Stimulated activated CD8-positive, alpha-beta memory T cell treated with anti-CD3 and anti-CD28 coated beads, Interleukin-15, amount 100 ng/mL, for 4 hours (primary cell): ENCODE results near the gene OGDHL.
"Not testable (repeated sequence)": the region's sequence is repeated elsewhere in the genome, so short reads cannot be mapped to it uniquely, and the experiment has no call there.

Experiments
- DNase-seq, 2 donors: peaks; one replicate each; pipeline ENCODE4 v3.0.0-alpha.2; 2020; ENCODE audit warnings: low read depth in 2 of 2

The OGDHL gene

GRCh38 chr10:49756641-49757040, 5.5 kb downstream of the OGDHL start:
- no peak for DNase-seq

- DNase-seq, result no peak
Observed at GRCh38 chr10:49756031-49756430, 6.1 kb downstream of the OGDHL start.

- not testable (repeated sequence) for DNase-seq
Observed at GRCh38 chr10:49754951-49755350, 7.2 kb downstream of the OGDHL start.

GRCh38 chr10:49752584-49752983, 9.5 kb downstream of the OGDHL start:
- DNase-seq, result no peak

DNA sequence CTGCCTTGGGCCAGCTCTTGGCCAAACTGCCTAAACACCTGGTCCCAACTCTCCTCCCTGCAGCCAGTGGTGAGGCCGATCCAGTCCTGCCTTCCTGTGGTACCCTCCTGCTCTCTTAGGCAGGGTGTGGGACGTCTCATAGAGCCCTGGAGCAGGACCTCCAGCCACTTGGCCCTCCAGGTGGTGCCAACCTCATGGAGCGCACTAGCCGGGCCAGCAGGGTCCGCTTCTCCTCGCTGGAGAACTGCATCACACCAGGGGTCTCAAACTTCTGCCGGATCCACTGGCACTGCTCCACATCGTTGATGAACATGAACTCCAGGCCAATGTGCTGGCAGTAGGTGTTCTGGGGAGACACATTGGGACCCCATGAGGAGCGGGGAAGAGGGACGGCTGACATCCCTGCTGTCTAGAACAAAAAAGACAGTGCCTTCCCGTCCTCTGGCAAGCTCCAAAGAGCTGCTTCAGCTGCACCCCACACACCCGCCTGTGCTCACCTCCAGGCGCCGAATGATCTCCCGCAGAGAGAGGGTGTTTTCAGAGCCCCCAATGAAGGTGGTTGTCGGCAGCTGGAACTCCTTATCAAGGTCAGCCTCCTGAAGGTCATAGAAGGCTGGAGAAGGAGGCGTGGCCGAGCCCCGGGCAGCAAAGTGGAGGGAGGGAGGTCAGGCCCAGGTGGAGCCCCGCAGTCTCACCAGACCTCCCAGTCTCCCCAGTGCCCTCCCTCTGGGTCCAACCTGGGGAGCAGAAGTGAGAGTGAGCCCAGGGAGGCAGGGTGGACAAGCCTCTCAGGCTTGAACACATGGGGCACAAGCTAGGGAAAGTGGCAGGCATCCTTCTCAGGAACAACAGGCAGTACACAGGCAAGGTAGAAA, 10.2 kb downstream of the OGDHL start:
- DNase-seq, result no peak

DNA sequence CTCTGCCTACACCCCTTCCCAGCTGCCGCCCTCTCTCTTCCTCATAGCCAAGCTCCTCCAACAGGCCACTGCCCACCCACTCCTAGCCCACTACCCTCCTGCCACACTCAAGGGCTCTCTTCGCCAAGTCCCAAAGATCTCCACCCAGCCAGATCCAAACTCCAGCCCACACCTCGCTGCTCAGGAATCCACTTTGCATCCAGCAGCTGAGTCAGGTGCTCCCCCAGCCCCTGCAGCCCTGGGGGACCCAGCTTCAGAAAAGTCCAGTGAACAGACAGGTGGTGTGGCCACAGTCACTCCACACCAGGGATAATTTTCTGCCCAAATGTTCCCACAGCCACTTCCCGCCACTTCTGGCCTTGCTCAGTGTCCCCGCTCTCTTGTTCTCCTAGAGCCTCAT, 10.9 kb downstream of the OGDHL start:
- DNase-seq, result no peak

GRCh38 chr10:49750546-49750945, 11.6 kb downstream of the OGDHL start:
- DNase-seq, result no peak

DNA sequence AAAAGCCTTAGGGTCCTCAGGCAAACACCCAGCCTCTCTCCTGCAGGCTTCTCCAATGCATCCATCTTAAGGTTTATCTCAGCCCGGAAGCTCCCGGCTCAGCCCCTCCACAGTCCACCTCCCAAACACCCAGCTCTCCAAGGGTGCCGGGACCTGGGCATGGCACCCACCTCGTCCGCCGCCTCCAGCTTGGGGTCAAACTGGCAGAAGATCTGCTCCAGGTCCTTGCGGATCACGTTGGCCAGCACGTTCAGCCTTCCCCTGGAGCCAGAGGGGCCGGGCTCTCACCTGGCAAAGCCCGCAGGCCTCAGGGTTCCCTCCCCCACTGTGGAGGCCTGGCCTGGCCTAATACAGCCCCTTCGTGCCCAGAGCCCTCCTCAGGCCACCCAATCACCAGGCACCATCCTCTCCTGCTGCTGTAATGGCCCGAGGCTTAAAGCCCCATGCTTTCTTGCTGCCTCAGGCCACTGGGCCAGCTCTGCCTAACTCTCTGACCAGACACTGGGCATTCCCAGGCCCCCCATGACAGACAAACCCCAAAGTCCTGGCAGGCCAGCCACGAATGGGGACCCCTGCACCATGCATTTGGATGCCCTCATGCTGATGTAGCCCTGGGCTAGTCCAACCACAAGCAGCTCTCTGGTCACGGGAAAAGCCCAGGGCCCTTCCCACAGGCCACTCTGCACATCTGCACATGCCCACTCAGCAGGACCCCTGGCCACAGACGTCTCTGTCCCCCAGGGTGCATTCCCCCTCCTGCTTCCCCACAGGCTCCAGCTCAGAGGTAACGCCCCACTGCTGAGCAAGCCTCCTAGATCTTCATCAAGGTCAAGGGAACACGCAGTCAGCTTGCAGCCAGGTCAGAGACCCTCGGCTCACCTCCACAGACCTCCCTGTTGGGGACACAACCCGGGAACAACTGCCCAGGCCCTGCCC, 12.3 kb downstream of the OGDHL start:
- DNase-seq, result no peak

DNA sequence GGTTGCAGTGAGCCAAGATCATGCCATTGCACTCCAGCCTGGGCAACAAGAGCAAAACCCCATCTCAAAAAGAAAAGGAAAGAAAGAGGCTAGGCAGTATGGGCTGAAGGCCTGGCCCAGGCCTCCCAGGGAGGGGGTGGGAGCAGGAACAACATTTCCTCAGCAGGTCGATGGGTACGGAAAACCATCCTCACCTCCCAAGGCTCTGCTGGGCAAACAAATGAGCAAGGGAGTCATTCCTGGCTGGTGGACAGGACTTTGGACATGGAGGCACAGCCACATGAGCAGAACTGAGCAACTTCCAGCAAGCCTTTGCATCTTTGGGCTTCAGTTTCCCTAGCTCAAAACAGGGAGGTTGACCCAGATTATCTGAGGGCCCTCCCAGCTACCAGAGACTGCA, 13.0 kb downstream of the OGDHL start:
- no peak for DNase-seq

DNA sequence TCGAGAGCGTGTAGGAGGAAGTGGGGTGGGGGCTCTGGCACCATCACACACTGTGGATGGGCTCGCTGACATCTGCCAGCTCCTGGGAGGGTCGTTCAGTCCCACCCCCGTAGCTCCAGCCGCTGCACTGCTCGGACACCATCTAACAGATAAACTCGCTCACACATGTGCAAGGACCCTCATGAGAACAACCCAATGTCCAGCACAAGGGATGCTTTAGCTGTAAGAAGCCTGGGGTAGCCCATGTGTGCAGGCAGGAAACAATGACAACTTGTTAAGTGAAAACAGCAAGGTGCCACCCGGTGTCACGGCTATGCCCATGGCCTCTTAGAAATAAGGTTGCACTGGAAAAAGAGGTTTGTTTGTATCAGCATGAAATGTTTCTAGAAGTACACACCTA, 14.1 kb downstream of the OGDHL start:
- no peak for DNase-seq

- no peak for DNase-seq
Observed at GRCh38 chr10:49747303-49747646, 14.8 kb downstream of the OGDHL start.

DNA sequence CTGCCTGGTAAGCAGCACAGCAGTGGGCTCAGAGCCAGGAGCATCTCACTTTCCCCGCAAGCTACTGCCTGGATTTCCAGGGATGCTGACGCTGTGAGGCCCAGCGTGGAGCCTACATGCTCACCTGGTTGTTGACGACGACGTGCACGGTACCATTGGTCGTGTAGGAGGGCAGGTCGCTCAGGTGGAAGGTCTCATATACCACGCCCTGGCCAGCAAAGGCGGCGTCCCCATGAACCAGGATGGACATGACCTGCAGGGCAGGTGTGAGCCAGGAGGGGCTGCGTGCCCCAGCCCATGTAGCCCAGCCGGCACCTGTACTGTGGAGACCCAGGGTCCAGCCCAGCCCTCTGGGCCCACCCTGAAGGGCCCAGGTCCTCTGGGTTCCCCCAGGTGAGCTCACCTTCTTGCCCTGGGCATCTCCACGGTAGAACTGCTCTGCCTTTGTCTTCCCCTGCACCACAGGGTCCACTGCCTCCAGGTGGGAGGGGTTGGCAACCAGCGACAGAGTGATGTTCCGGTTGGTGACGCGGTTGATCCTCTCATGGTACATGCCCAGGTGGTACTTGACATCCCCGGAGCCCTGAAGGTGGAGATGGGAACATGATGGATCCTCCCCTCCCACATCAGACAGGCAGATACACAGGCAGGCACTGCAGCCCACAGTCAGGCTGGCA, 15.4 kb downstream of the OGDHL start:
- DNase-seq, result no peak

GRCh38 chr10:49745756-49746155, 16.4 kb downstream of the OGDHL start:
- DNase-seq, result no peak

DNA sequence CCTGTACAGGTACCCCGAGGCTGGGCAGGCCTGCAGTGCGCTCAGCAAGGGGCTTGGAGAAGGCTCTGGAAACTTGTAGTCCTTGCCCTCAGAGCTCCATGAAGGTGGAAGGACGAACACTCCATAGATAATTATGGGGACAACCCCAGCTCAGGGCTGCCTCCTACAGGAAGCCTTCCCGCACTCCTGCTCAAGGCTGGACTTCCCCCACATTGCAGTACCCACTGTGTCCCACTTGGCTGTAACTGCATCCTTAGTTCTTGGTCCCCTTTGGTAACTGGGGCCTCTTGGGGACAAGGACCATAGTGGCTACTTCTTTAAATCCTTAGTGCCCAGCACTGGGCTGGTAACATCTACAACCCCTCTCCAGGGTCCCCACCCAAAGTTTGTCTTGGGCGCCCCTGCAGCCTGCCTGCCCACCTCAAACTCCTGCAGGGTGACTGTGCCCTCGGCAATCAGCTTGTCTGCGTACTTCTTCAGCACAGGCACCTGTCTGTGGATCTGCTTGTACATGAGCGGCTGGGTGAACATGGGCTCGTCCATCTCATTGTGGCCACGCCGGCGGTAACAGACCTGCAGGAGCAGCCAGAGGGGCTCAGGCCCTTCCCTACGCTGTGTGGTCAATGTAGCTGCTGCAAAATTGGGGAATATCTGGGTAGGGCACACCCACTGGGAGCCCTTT, 17.1 kb downstream of the OGDHL start:
- DNase-seq, result no peak

DNA sequence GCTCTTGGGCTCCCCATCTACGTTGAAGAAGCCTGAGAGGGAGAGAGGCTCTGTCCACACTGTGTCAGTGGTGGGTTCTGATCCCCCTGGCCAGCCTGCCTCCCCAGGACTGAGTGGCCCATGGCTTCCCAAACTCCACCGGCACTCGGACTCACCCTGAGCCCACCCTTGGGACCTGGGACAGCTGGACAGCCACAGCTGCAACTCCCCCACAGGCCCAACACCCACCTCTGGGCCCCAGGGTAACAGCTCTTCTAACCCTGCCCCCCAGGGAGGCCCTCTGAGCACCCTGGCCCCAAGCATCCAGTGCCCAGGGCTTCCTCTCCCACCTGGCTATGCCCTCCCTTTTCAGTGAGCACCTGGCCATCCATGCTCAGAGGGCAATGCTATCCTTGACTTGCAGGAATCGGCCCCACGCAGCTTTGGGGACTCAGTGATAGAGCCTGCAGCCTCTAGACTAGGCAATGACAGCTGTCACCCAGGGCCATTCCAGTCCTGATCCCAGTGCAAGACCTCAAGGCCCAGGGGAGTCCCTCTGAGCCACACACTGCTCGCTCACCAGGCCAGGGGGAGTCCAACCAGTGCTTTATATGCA, 17.9 kb downstream of the OGDHL start:
- no peak for DNase-seq

GRCh38 chr10:49743464-49744075, 18.6 kb downstream of the OGDHL start:
- no peak for DNase-seq

GRCh38 chr10:49742683-49743463, 19.2 kb downstream of the OGDHL start:
- DNase-seq, result no peak

GRCh38 chr10:49741108-49741995, 20.8 kb downstream of the OGDHL start:
- DNase-seq, result no peak
